A673 (cell line): ENCODE data around the gene OXNAD1.

Experiments used
- EZH2 ChIP-seq: fragments of 200-600 bp; sonication (generic); IDR thresholded peaks from 2 replicates; pipeline ENCODE4 v1.6.1; 2017; ENCODE audit warnings: borderline replicate concordance, low read depth, mild to moderate bottlenecking, mixed read lengths, antibody characterized with exemption, low read length; ENCODE audit not compliant: poor library complexity, severe bottlenecking
- TF ChIP-seq, protein P1 (sequence below): fragments of 300-800, 200-600 bp; sonication (generic); conservative IDR thresholded peaks from 2 replicates; pipeline ENCODE4 v1.5.1; 2017; ENCODE audit warnings: low read depth, mild to moderate bottlenecking, antibody characterized with exemption, low read length, moderate library complexity, mixed read lengths

DNA sequence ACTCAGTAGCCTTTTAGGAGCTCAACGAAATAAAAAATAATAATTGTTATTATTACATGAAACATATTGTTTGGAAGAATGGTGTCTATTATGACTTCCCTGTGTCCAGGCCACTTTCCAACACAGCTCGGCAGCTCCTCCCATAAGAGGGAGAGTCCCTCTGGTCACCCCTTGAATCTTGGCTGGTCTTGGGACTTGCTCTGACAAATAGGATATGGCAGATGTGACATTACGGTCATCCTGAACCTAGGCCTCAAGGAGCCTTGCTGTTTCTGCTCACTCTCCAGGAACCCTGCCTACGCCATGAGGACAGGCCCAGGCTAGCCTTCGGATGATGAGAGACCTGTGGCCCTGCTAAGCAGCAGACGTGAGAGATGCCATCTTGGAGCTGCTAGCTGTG lies 71.8 kb downstream of the OXNAD1 start:
- TF ChIP-seq, protein P1, sequence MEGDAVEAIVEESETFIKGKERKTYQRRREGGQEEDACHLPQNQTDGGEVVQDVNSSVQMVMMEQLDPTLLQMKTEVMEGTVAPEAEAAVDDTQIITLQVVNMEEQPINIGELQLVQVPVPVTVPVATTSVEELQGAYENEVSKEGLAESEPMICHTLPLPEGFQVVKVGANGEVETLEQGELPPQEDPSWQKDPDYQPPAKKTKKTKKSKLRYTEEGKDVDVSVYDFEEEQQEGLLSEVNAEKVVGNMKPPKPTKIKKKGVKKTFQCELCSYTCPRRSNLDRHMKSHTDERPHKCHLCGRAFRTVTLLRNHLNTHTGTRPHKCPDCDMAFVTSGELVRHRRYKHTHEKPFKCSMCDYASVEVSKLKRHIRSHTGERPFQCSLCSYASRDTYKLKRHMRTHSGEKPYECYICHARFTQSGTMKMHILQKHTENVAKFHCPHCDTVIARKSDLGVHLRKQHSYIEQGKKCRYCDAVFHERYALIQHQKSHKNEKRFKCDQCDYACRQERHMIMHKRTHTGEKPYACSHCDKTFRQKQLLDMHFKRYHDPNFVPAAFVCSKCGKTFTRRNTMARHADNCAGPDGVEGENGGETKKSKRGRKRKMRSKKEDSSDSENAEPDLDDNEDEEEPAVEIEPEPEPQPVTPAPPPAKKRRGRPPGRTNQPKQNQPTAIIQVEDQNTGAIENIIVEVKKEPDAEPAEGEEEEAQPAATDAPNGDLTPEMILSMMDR, result no peak
- no peak for TF ChIP-seq EZH2
